Subcutaneous adipose tissue (tissue), 4 donors: Measurements from ENCODE around the gene FBXO8. TPM values are rescaled to one million over a fixed set of nuclear protein-coding genes. Genes with fewer than 3 reads are reported as not detected.

Experiments
- CTCF ChIP-seq: fragments of 450-650 bp; IDR thresholded peaks from one replicate; pipeline ENCODE4 v1.5.1; 2016; ENCODE audit warnings: low read depth, mild to moderate bottlenecking, control low read depth, antibody characterized with exemption, moderate library complexity
- total RNA-seq, 4 donors: library from RNA; depleted of rRNA; stranded (reverse); fragments of >200 nt; gene quantifications; one replicate each; pipeline ENCODE4 v1.1.0, GENCODE V29; 2016

The FBXO8 gene
- total RNA-seq, 4 donors from 2014 or later, result 31.4 to 47.6 (median 40.1) TPM

GRCh38 chr4:174305961-174306360 lies 22.5 kb upstream of the FBXO8 start:
- TF ChIP-seq CTCF, result no peak

- TF ChIP-seq CTCF, result no peak
Observed at GRCh38 chr4:174304664-174305063, 21.2 kb upstream of the FBXO8 start.

- no peak for TF ChIP-seq CTCF
Observed at GRCh38 chr4:174303687-174304086, 20.2 kb upstream of the FBXO8 start.

- TF ChIP-seq CTCF, result no peak
Observed at GRCh38 chr4:174292473-174292872, 9.0 kb upstream of the FBXO8 start.

GRCh38 chr4:174286870-174287269 lies 3.4 kb upstream of the FBXO8 start:
- TF ChIP-seq CTCF, result no peak

GRCh38 chr4:174284487-174284886 lies 1.0 kb upstream of the FBXO8 start:
- no peak for TF ChIP-seq CTCF

GRCh38 chr4:174282836-174283506 lies 496 bp downstream of the FBXO8 start:
- no peak for TF ChIP-seq CTCF
